Testis (tissue), 2 donors: ENCODE measurements around the gene CDK14.

Experiments used
- CTCF ChIP-seq, 3 experiments: fragments of 450-650 bp in 2 of 3; fragments of 200-600 bp in 1 of 3; sonication (generic) in 1 of 3; IDR thresholded peaks; one replicate each; pipeline ENCODE4 v1.5.1; 2016 to 2019; ENCODE audit warnings: antibody characterized with exemption in 3 of 3, mild to moderate bottlenecking in 2 of 3, moderate library complexity in 1 of 3
- POLR2A ChIP-seq: fragments of 450-650 bp; IDR thresholded peaks from one replicate; pipeline ENCODE4 v1.6.1; 2017; ENCODE audit warnings: antibody characterized with exemption, mild to moderate bottlenecking, moderate library complexity

- TF ChIP-seq POLR2A (no peak), CTCF (IDR thresholded peaks at IDR 0.05) (no peak)
Measured at GRCh38 chr7:90701021-90701420, 104.9 kb downstream of the CDK14 start.
